T-helper 22 cell (primary cell): Measurements from ENCODE around the gene CELSR1.

ENCODE experiments used
- DNase-seq: peaks from one replicate; pipeline ENCODE4 v3.0.0-alpha.2; 2020; ENCODE audit warnings: low read depth

CELSR1 gene

GRCh38 chr22:46574993-46575910, 37.8 kb upstream of the CELSR1 start:
- DNase-seq: no peak

DNA sequence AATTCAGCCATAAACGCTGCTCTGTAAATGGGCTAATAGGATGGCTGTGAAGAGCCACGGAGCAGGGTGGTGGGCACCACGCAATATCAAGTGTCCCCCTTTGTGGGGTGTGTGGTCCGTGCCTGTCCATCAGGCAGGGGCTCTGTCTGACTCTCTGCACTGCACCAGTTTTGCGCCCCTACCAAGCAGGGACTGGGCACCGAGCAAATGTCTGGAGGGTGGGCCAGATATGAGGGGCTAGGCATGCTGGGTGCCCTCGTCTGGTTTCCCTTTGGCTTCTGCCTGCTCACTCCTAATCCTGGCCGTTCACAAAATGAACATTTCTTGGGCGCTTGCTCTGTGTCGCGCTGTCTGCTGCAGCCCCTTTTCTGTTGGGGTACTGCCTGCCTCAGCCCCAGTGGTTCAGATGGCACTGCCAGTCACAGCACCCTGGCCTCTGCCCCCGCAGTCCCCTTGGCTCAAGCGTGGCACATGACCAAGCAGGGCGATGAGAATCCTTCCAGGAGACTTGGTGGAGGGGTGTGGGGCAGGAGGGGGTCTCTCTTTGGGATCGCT, 37.1 kb upstream of the CELSR1 start:
- no peak for DNase-seq

GRCh38 chr22:46573781-46574437, 36.5 kb upstream of the CELSR1 start:
- DNase-seq: no peak

DNA sequence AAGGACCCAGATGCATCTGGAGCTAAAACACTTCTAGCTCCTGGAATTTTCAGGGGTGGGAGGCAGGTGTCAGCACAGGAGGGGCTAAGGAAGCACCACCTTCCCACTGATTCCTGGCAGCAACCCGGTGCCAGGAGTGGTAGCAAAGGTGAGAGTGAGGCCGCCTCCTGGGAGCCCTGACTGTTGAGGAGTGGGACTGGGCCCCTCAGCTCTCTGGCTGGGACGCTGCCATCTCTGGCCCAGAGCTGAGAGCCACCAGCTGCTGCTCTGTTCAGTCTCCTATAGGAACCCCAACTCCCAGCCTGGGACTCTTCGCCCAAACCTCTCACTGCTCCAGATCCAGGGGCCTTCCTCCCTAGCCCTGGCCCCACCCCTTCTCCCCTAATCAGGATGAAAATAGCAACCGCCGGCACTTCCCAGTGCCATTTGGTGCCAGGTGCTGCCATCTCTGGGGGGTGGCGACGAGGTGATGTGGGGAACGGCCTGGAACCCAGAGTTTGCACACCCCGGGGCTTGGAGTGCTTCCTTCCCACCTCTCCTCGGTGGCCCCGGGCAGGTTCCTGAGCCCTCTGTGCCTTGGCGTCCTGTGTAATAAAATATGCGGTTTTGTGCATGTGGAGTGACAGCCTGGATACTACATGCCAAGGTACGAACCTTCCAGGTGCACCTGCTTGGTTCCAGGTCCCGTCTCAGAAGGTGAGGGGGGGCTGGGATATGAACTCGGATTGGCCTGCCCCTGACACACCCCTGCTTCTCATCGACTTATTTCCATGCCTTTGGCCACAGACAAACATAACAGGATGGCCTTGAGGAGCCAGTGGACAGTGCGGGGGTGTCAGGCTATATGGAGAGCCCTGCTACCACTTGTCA, 35.7 kb upstream of the CELSR1 start:
- no peak for DNase-seq

DNA sequence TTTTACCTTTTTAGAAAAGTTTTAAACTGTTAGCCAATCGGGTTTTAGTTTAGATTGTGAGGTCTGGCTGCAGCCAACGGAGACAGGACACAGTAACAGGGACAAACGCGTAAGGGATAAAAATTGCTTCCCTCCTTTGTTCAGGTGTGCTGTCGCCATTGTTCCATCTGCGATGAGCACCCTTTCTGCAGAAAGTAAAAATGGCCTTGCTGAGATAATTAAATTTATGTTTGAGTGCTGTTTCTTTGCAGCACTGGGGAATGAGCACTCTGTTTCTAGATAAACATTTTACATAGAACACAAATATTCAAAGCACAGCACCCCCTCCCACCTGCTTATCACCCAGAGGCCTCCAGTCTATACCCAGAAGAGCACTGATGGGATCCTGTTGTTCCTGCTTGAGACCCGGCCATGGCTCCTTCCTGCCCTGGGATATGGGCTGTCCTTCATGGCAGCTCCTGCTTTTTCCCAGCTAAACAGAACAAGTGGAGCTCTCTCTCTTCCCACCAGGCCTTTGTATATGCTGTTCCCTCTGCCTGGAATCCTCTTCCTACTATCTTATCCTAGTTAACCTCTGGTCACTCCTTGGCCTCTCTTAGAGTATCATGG, 34.3 kb upstream of the CELSR1 start:
- no peak for DNase-seq

GRCh38 chr22:46569848-46570695, 32.7 kb upstream of the CELSR1 start:
- no peak for DNase-seq

DNA sequence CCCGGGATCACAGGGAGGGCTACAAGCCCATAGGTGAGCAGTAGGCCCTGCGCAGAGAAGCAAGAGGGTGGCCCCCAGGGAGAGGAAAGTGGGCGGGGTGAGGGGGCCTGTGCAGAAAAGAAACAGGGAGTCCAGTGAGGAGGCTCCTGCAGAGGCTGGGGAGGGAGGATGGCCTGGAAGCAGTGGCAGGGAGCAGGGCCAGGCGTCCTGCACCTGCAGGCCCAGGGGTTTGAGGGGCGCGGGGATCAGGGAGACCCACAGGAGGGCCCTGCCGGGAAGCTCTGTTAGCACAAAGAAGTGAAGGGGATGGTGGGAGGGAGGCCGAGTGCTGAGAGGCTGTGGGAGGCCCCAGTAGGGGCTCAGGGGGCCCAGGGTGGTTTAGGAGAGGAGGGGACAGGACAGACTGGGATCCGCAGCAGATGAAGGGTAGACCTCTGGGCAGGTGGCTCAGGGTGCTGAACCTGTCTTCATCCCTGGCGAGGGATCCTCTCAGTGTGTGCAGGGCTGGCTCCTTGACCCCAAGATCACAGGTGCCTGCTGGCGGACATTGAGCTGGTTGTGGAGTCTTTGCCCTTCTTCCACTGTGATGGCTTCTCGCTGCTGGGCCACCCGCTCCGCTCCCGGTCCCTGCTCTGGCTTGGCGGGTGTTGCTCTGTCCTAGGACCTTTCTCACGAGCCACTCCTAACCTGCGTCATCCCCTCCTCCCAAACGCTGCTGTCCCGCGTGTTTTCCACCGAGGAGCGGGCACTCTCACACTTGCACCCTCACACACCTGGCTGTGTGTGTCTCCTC, 31.8 kb upstream of the CELSR1 start:
- no peak for DNase-seq

DNA sequence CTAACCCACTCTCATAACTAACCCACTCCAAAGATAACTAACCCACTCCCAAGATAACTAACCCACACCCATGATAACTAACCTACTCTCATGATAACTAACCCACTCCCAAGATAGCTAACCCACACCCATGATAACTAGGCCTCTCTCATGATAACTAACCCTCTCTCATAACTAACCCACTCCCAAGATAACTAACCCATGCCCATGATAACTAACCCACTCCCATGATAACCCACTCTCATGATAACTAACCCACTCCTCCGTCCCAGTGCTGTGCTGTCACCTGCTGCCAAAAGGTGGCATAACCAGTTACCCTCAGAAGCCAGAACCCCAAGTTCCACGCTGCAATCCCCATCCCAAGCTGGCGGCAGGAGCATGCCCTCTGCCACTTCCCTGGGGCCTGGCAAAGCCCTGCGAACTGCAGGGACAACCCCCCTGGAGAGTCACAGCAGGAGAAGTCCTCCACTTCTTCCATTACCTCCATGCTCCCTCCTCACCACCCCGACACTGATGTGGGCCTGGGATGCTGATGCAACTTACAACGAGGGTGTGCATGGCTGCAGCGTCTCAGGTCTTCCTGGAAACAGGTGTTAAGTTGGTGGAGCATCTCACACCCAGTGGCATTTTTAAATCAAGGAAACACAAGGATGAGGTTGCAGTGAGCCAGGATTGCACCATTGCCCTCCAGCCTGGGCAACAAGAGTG, 30.8 kb upstream of the CELSR1 start:
- no peak for DNase-seq

- no peak for DNase-seq
These were observed 30.1 kb upstream of the CELSR1 start for GRCh38 chr22:46567471-46567870.

GRCh38 chr22:46564084-46564714, 26.8 kb upstream of the CELSR1 start:
- DNase-seq: no peak

GRCh38 chr22:46563381-46564083, 26.1 kb upstream of the CELSR1 start:
- peak; percentile 36 for DNase-seq

- DNase-seq: no peak
These were observed 24.1 kb upstream of the CELSR1 start for GRCh38 chr22:46561435-46561905.

DNA sequence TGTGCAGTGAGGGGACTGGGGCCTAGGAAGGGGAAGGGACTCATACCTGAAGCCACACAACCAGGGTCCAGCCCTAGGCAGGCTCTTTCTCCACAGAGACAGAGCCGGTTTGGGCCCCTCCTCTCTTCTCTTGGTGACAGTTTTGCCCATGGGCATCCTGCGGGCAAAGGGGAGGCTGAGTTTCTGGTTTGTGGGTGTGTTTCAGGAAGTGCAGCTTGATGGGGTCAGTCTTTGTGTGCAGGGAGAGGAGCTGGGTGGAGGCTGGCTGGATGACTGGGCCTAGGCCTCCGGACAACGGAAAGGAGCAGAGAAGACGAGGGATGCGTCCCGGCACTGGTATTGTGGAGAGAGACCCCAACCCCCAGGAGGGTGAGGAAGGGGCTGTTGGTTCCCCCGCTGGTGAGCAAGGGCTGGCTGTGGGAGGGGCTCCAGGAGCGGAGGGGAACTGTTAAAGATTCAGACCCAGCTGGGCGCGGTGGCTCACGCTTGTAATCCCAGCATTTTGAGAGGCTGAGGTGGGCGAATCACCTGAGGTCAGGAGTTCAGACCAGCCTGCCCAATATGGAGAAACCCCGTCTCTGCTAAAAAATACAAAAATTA, 23.4 kb upstream of the CELSR1 start:
- DNase-seq: no peak

DNA sequence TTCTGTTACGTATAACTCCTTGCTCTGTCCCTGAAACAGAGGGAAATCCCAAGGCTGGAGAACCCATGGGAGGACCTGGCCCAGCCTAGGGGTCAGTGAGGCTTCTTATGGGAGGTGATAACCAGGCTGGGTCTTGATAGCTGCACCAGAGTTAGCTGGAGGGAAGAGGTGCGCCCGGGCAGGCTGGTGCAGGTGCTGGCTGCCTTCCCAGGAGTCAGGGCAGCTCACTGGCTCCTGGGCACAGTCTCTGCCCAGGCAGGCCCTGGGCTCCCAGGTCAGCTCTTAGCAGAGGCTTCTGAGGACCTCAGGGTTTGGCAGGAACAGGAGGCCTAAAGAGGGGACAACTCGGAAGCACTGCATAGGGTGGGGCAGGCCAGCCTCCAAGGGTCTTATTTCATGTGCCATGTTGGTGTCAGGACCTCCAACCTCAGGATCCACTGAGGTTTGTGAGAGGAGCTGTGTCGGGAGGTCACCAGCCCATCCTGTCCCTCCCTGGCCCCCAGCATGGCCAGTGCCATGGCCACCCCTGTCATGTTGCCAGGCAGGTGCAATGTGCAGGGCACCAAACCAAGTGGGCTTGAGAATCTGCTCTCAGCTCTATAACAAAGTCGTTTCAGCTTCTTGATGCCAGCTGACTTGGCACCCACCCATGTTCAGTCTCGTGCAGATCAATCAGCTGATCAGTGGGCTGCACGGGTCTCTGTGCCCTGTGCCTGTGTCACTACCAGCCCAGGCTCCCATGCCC, 20.5 kb upstream of the CELSR1 start:
- DNase-seq: no peak

GRCh38 chr22:46556775-46557174, 19.4 kb upstream of the CELSR1 start:
- no peak for DNase-seq

DNA sequence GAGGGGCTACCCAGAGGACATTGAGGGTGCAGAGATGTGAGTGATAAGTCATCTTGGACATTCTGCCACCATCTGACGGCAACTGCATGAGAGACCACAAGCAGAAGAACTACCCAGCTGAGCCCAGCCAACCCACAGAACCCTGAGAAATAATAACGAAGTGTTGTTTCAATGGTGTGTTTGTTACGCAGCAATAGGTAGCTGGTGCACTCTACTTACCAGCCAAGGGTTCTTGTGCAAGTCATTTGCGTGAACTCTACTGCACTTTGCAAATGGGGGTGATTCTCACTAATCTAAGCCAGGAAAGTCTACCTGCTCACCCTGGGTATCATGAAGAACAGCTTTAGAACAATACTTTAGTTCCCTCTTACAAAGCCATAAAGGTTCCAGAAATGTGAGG, 15.8 kb upstream of the CELSR1 start:
- no peak for DNase-seq

- DNase-seq: no peak
These were observed 14.6 kb upstream of the CELSR1 start for GRCh38 chr22:46551996-46552395.
